HG02571 (cell line): ENCODE measurements around the gene PRKAR1B.
"Not testable (repeated sequence)": the region's sequence is repeated elsewhere in the genome, so short reads cannot be mapped to it uniquely, and the experiment has no call there.

ENCODE experiments used
- ATAC-seq: cut with Tn5 transposase; IDR thresholded peaks from one replicate; pipeline ENCODE4 v1.9.1; 2021; ENCODE audit warnings: mild to moderate bottlenecking, moderate library complexity; ENCODE audit not compliant: unreplicated experiment

Gene PRKAR1B

DNA sequence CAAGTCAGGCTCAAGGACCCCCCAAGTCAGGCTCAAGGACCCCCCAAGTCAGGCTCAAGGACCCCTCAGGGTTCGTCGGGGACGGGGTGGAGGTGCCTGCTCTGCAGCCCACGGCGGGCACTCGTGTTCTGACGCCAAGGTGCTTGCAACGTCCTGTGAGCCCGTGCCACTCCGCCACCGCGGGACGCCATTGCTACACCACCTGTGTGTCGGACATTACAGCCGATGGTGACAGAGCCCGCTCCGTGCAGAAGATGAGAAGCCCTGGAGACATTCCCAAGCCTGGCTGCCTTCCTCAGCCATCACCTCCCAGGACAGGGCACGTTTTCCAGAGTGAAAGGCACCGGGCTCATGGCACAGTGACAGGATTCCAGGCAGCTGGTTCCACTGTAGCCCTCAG, 98.3 kb downstream of the PRKAR1B start:
- ATAC-seq, result no peak

DNA sequence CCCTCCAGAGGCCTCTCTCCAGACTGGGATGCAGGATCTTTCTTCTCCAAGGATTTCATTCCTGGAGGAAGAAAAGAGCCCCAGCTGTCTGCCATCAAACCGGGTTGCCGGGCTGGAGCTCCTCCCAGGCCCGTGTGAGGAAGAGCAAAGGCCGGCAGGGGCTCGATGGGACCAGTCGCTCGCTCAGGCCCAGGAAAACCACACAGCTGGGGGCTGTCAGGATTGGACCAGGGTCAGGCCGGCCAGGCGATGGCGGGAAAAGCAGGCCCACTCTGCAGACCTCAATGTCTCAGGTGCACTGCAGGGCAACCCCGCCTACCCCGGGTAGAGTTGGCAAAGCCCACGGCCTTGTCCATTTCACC, 98.7 kb downstream of the PRKAR1B start:
- no peak for ATAC-seq

DNA sequence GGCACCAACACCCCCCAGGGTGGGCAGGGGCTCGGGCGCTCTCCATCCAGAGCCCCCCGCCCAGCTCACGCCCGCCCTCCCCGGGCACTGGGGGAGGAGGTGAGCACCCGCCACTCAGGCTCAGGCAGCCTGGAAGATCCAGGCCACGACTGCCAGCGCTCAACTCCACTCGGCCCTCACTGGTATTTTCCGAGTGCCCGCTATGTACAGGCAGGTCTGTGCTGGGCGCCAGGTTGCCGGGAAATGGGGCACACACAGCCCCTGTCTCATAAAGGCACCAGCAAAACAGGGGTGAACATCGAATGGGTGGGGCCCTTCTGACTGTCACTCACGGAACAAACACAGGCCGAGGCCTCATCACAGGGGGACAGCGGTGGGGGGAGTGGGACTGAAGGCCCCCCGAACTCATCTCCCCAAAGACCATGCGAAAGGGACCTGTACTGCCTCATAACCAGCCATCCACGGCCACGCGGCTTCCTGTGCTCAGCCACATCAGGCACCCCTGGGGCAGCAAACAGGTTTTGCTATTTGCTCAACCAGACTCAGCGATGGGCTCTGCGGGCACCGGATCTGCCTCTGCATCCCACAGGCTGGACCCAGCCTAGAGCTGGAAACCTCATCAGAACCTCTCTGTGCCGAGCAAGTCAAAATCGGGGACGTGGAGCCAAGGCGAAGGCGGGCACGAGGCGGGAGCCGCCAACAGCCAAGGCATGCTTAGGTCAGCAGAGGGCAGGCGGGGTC, 99.2 kb downstream of the PRKAR1B start:
- ATAC-seq, result no peak

DNA sequence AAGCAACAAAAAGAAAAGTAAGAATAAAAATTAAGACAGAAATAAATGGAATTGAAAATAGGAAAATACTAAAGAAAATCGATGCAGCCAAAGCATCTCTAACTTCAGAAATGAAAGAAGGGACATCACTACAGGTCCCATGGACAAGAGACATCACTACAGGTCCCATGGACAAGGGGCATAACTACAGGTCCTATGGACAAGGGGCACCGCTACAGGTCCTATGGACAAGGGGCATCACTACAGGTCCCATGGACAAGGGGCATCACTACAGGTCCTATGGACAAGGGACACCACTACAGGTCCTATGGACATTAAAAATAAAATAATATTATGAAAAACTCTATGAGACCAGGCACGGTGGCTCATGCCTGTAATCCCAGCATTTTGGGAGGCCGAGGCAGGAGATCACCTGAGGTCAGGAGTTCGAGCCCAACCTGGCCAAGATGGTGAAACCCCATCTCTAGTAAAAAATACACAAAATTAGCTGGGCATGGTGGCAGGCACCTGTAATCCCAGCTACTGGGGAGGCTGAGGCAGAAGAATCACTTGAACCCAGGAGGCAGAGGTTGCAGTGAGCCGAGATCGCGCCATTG, 101.6 kb downstream of the PRKAR1B start:
- no peak for ATAC-seq

DNA sequence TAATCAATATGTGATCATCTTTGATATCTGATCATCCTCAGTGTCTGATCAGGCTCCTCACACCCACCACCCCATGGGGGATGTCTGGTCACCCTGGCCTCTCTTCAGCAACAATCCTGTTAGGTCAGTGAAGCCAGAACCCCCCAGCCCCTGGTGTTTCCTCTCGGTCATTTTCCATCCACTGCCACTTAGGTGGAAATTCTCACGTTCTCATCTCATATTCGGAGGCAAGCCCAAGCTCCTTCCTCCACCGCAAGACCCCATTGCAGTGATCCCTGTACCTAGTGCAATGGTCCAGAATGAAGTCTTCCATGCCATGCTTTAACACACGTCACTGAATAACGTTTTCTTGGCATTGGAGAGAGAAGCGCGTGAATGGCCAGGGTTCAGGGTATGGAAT, 103.6 kb downstream of the PRKAR1B start:
- ATAC-seq, result no peak

DNA sequence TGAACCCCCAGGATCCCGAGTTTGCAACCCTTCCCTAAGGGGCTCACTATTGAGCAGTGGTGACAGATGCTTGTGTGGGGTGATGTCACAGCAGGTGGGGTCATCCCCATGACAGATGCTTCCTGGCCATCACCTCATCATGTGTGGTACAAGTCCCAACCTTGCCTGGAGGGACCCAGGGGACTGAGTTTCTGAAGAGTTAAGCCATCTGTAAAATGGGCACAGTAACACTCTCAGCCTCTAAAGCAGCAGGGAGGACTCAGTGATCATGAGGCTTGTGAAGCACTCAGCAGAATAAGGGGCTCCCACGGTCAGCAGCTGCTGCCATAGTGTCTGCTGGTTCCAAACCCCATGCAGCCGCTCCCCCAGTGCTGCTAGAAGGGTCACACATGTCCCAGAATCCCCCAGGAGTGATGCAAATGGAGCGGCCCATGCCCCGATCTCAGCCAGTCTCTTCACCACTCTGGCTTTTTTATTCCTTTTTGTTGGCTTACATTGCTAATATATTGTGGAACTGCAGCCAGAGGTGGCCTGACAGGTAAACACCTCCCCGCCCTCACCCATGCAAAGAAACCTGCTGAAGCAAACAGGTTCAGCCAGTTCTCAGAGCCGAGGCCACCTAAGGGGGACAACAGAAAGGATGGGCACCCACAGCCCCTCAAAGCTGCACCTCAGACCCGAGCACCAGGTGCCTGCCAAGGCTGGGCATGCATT, 105.4 kb downstream of the PRKAR1B start:
- ATAC-seq, result no peak

DNA sequence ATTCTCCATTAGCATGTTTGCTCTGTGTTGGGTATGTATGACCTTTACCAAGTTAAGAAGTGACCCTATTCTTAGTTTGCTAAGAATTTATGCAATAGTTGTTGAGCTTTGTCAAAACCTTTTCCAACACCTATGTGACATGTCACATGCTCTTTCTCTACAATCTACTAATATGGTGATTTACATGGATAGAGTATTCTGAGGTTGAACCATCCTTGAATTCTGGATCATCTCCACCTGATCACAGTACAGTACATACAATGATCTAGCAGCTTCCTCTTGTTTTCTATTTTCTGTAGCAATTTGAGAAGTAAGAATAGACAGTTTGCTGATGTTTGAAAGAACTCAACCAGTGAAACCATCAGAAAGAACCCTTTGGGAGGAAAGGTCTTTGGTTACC, 106.2 kb downstream of the PRKAR1B start:
- no peak for ATAC-seq

DNA sequence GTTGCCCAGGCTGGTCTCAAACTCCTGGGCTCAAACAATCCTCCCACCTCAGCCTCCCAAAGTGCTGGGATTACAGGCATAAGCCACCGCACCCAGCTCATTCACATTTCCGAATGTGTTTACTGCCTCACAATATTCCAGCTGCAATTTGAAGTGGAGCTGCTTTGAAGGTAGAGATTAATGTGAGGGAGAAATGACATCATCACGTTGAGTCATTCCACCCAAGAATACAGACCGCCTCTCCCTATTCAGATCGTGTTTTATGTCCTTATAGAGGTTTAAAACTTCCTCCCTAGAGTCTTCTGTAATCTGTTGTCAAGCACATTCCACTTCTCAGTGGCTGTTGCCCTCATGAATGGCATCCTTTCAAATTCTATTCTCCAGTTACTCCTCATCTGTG, 107.0 kb downstream of the PRKAR1B start:
- no peak for ATAC-seq

DNA sequence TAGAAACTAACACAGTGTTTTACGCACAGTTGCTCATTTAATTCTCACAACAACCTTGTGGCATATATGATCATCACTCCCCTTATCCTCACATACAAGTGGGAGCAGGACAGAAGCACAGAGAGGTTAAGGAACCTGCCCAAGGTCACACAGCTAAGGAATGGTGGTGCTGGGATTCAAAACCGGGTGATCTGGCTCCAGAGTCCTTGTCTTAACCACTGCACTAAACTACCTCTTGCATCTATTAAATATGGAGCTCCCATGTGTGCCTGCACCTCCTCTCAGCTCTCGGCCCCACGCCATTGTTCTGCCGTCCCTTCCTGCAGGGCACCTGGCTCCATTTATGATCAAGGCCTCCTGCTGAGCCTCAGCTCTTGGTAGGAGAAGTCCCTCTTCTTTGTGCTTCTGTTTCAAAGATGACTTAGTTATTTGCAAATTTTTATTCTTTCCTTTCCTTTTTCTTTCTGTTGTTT, 107.7 kb downstream of the PRKAR1B start:
- no peak for ATAC-seq

DNA sequence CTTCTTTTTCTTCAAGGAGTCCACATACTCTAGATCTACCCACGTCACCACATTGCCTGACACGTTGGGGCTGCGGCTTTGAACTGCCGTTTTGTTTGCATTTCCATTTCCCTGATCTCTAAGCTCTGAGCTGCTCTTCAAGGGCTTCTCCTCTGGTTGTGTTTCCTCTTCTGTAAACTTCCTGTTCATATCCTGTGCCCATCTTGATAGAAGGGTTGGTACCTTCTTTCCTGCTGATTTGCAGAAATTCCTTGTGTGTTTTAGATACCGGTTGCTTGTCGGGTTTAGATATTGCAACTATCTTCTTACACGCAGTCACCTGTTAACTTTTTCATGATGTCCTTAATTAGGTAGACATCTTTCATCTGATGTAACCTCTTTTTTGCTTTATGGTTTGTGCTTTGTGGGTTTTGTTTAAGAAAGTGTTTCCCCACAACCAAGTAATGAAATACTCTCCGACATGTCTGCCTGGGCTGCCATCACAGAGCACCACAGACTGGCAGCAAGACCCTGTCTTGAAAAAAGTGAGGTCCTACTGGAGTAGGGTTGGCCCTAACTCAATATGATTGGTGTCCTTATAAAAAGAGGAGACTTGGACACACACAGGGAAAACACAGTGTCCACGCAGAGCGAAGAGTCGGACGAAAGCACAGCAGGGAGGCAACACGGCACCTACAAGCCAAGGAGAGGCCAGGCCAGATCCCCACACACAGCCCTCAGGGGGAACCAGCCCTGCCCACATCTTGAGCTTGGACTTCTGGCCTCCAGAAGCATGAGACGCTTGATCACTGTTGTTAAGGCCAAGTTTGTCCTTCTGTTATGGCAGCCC, 108.3 kb downstream of the PRKAR1B start:
- no peak for ATAC-seq

DNA sequence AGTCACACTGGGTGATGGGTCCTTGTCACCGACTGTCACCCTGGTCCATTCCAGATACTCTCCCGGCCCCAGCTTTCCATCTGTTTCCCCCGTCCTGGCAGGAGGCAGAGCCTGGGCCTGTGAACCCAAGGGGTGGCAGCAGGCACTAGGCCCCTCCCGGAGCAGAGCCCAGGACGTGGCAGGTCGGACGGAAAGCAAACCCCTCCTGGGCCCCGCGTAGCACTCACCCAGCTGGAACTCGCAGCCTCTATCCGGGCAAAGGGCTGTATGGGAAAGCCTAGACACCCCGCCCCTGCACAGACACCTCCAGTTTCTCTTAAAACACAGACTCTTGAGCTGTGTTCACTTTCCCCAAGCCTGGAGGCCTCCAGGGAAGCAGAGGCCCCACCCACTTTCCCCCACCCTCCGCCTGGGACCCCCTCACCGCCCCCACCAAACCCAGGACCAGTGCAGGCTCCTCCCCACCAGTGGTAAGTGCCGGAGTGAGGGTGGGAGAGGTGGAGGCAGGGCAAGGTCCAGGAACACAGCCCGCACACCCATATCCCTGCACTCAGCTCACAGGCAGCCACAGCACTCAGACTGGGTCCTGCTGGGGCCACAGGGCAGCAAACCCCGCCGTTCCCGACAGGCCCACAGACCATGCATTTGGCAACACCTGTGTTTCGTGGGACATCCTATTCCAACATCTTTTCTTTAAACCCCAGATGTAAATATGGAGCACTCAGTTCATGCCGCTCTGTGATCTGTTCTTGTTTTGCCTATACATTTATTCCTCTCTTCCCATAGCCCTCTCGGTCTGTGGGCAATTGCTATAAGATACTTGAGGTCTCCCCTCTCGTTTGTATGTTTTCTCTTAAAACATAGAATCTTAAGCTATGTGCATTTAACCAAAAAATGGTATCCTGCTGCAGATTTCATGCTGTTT, 109.2 kb downstream of the PRKAR1B start:
- no peak for ATAC-seq

DNA sequence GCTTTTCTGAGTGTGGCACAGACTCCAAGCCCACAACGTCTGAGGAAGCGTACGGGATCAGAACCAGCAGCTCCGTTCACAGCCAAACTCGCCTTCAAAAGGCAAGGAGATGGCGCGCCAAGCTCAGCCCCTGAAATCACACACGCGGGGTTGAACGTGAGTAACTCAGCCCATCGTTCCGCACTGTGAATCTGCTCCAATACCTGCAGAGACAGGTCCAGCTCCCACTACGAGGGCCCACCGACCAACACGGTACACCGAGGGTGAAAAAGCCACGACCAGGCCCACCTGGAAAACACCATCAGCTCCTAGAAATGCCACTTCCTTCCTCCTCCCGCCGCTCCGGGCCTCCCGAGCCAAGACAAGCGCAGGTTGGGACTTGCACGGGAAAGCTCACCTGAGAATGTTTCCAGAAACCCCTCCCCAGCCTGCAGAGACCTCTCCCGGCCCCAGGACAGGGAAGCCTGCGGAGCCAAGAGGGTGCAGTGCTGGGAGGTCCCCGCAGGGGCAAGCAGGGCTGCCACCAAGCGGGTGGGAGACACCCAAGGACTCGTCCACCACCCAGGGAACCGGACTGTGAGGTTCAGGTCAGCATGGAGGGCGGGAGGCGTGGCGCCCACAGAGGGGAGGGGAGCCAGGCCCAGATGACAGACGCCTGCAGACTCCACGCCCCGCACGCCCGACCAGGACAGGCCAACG, 113.5 kb downstream of the PRKAR1B start:
- no peak for ATAC-seq

DNA sequence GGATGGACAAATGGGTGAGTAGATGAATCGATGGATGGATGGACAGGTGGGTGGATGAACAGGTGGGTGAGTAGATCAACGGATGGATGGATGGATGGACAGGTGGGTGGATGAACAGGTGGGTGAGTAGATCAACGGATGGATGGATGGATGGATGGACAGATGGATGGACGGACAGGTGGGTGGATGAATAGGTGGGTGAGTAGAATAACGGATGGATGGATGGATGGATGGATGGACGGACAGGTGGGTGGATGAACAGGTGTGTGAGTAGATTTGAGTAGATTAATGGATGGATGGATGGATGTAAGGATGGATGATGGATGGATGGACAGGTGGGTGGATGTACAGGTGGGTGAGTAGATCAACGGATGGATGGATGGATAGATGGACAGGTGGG, 115.2 kb downstream of the PRKAR1B start:
- not testable (repeated sequence) for ATAC-seq

DNA sequence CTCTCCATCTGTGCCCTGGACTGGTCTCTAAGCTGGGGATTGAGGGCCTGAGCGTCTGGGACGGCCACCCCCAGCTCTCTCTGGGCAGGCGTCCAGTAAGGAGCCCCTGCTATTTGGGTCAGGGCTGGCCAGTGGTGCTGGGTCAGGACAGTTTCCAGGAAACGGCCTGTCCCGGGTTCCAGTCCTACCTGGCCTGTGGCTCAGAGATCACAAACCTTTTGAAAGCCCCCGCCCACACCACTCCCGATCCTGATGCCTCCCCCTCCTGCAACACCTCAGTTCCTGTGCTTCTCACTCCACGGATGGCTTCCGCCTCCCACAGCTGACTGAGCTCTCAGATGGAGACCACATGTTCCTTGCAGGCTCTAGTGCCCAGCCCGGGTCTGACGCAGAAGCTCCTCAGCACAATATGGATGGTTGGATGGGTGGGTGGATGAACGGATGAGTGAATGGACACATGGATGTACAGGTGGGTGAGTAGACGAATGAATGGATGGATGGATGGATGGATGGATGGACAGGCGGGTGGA, 115.7 kb downstream of the PRKAR1B start:
- no peak for ATAC-seq

DNA sequence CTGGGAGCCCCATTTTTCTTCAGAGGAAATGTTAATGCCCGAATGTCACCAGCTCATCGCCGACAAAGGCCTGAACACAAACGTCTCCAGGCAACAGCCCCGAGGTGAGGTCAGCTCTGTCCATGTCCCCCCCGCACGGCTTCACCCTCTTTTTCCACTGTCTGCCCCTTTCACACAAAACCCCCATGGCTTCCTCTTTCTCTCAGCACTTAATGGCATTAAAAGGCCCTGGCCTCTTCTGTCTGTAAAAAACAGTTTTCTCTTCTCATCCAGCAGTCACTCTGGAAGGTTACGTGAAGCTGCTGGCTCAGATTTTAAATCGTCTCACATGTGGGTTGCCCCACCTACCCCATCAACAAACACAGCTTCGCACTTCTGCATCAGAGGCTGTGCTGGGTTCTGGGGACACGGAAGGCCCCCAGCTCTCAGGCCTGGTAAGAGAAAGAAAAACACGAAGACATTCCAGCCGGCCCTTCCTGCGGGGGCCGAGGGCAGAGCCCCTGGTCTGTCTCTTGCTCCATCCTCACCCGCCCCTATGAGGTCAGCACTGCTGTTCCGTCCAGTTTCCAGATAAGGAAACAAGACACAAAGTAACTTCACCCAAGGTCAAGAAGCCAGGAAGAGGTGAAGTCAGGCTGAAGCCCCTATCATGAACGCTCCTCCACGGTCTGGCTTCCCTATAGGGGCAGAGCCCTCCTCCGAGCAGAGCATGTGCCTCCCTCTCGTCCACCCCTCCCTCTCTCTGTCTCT, 116.4 kb downstream of the PRKAR1B start:
- ATAC-seq, result no peak

DNA sequence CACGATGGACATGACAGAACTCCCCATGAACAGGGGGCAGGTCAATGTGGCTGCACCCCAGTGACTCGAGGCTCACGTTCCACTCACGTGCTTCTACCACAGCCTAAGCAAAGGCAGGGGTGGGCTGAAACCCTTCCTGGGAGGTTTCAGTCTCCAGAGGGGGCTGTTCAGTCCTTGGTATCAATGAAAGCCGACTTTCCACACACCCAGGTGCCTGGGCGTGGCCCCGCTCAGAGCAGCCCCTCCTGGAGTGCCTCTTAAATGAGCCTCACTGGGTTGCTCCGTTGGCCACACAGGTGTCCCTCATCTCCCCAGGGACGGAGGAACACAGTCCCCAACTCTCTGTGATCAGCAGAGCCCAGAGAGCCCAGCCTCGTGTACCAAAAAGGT, 116.9 kb downstream of the PRKAR1B start:
- ATAC-seq, result no peak

DNA sequence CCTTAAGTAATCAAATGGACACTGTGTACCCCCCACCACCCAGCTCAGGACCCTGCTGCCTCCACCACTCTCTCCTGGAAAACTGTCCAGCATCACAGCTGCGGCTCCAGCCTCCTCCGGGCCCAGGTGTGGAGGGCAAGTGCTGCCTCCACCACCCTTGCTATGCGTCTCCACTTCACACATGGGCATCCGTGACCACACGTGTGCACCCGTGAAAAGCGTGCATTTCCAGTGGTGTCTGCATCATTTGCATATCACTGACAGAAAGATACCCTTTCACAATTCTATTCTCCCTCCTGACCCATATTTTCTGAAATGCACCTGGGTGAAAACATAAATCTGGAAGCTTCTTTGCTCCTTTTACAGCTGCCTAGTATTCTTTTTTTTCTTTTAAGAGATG, 117.7 kb downstream of the PRKAR1B start:
- no peak for ATAC-seq

DNA sequence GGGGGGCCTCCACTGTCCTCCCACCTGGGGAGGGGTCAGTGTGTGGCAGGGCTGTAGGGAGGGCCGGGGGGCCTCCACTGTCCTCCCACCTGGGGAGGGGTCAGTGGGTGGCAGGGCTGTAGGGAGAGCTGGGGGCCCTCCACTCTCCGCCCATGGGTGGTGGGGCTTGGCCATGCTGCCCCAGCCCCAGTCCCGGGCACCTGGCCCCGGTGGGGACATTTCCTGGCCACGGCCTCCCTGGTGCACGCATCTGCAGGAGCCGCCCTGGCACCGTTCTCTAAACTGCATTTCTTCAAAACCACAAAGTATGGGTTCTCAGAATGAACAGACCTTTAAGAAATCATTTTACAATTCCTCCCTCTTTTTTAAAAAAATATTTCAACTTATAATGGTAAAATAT, 118.1 kb downstream of the PRKAR1B start:
- ATAC-seq, result no peak

DNA sequence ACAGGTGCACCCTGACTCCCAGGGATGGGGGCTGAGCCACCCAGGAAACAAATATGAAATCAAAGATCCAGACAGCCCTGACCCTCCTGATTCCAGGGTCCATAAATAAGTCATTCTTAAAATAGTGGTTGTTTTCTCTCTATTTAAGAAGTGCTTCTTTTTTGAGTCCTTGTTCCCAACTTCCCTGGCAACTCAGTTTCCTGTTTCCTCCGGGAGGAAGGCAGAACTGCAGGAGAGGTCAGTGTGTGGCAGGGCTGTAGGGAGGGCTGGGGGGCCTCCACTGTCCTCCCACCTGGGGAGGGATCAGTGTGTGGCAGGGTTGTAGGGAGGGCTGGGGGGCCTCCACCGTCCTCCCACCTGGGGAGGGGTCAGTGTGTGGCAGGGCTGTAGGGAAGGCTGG, 118.7 kb downstream of the PRKAR1B start:
- ATAC-seq, result no peak
